GM18502 (cell line): Measurements from ENCODE around the gene MGLL.

Source experiments
- ATAC-seq: cut with Tn5 transposase; IDR thresholded peaks from one replicate; pipeline ENCODE4 v1.9.1; 2021; ENCODE audit warnings: mild to moderate bottlenecking; ENCODE audit not compliant: unreplicated experiment, poor library complexity

The MGLL gene

DNA sequence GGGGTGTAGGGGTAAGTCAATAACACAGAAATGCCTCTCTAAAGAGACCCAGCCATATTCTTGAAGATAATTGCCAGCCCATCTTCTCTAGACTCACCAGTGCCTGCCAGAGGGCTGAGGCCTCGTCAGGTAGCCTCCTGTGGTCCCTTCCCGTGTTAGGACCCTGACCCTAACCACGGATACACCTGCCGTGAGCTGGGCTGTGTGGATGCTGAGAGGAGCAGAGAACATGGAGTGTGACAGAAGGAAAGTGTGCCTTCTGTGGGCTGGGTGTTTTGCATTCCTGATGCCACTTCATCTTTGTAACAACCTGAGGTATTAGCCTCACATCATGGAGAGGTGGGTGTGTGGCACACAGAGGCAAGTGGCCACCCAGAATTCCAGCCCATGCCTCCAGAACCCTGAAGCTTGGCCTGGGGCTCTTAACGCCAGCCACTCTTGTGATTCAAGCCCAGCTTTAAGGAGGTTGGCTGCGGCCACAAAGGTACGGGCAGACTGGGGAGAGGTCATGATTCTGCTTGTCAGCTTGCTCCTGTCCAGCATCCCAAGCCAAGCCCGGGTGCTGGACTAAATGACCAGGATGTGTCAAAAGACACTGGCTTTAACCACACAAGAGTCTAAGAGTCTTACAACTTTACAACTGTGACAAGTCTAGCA lies 170.7 kb downstream of the MGLL start:
- no peak for ATAC-seq

- ATAC-seq, result no peak
These were observed 172.1 kb downstream of the MGLL start for GRCh38 chr3:127650236-127650635.

GRCh38 chr3:127647845-127648204 lies 174.5 kb downstream of the MGLL start:
- ATAC-seq, result no peak

- ATAC-seq, result no peak
These were observed 175.0 kb downstream of the MGLL start for GRCh38 chr3:127647166-127647844.

DNA sequence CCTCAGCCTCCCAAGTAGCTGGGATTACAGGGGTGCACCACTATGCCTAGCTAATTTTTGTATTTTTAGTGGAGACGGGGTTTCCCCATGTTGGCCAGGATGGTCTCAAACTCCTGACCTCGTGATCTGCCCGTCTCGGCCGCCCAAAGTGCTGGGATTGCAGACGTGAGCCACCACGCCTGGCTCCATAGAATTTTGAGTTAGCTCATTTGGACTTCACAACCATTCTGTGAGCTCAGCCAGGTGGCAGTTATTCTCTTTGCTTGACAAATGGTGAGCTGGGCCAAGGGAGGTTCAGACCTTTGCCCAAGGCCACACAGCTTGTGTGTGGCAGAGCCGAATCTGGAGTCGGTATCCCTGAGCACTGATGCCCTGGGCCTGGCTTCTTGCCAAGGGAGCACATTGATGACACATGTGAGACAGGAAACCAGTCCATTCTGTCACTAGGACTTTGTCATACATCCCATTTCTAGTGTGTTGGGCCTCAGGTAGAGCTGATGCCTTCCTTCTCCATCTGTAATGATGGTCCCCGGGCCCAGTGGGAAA lies 175.7 kb downstream of the MGLL start:
- ATAC-seq, result no peak

- no peak for ATAC-seq
These were observed 176.8 kb downstream of the MGLL start for GRCh38 chr3:127645371-127646015.

DNA sequence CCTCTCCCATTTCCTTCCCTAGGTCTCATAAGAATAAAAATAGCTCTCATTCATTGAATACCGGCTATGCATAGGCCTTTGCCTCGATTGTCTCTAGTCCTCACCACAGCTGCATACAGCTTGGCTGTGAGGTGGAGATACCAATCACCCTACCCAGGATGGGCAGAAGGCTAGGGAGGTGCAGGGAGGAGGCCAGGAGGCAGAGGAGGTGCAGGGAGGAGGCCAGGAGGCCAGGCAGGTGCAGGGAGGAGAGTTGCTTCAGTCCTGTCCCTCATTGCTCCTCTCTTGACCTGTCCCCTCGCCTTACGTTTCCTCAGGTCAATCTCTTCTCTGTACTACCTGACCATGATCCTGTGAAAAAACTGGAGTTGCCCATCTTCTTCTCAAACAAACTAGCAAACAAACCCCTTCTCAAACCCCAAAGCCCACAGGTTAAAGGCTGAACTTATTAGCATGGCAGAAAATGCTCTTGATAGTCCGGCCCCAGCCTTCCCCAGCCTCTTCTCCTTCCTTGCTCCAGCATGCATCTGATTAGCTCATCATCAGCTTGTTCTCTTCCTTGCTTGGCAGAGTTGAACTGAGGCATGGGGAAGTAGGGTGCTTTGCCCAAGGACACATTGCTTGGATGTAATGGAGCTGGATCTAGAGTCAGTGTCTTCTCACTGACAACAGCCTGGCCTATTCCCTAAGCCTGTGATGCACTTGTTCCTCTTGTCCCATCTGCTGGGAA lies 177.5 kb downstream of the MGLL start:
- ATAC-seq, result no peak

DNA sequence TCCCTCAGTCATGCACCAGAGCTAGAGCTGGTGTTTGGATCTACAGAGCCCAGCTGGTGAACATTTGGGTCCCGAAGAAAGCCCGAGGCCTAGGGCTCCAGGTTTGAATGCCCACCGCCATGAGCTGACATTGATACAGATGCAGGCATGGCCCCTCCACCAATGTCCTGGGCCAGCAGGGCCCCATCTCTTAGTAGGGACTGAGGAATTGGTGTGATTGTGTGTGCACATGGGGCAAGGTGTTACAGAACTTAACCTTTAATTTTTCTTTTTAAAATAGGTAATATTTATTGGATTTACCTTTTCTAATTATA lies 182.3 kb downstream of the MGLL start:
- ATAC-seq, result no peak

- ATAC-seq, result no peak
These were observed 182.9 kb downstream of the MGLL start for GRCh38 chr3:127639173-127640041.
